Measurements from ENCODE around the gene CDK7. TPM values are rescaled to one million over a fixed set of nuclear protein-coding genes. Genes with fewer than 3 reads are reported as not detected.
A peak's percentile ranks its signal among the peaks of the same experiment; 100 is the strongest.

Gene CDK7
- total and polyA plus RNA-seq, 9 of the 15 experiments (the other 6 are each of a cell fraction or from before 2014, with no cell fraction given): 41.7 to 143 (median 65.3) TPM

- no peak overlapping the region for H3K9ac ChIP-seq (ENCODE audit: insufficient read depth in 1 of 2, low read depth in 2 of 2, low read length in 2 of 2)
- TF ChIP-seq TRIM28 (IDR thresholded peaks at IDR 0.05) (peak; percentile 75; the same call in 1 of the 2 replicates), ZNF551 (CRISPR knock-in tag; IDR thresholded peaks at IDR 0.05) (no peak), ZNF311 (CRISPR knock-in tag; IDR thresholded peaks at IDR 0.05) (no peak), ZNF253 (CRISPR knock-in tag; conservative IDR thresholded peaks at IDR 0.05) (no peak), ZNF280A (IDR thresholded peaks at IDR 0.05; ENCODE audit: low read depth, partially characterized antibody) (peak; percentile 66), CBX1 (IDR thresholded peaks at IDR 0.05; ENCODE audit: low read depth) (peak; percentile 64; the same call in 1 of the 2 replicates), CBX5 (IDR thresholded peaks at IDR 0.05; ENCODE audit: borderline replicate concordance, low read depth) (peak; percentile 83; the same call in 1 of the 2 replicates), ZFP36 (IDR thresholded peaks at IDR 0.05; ENCODE audit: low read depth, low read length, partially characterized antibody) (peak; percentile 39), CBX3 (IDR thresholded peaks at IDR 0.05; ENCODE audit: borderline replicate concordance in 1 of 2, low read length in 2 of 2) (peak in 1 of 2 experiments; percentile 75; a peak in 1 of 3 replicates)
- no peak overlapping the region for H3K27ac ChIP-seq (ENCODE audit: extremely low read depth, low read depth, low read length)
- no peak for DNase-seq (ENCODE audit: extremely low read depth in 1 of 4, low spot score in 3 of 4)
- no peak for ATAC-seq
- peaks cover 9 to 13% of the 10 kb centered on the region in 2 experiments; a peak in 3 of 5 replicates for H3K4me1 ChIP-seq (replicated peaks in 1 of 2; ENCODE audit: control insufficient read depth in 2 of 2, insufficient read depth in 2 of 2, low read length in 2 of 2)
- intact Hi-C loops (cut with micrococcal nuclease) (no loop called here), in situ Hi-C loops (cut with MboI) (no loop called here)
- H4K20me1 ChIP-seq (replicated peaks; ENCODE audit: control insufficient read depth, insufficient read depth, low read length): no peaks in the 10 kb centered on the region
- ChIA-PET POLR2A (no interaction called here), CTCF (ENCODE audit: low intra/inter-chr PET ratio) (no interaction called here)
- no peaks in the 10 kb centered on the region for H3K79me2 ChIP-seq (ENCODE audit: control insufficient read depth, insufficient read depth, low read length)
- no peaks in the 10 kb centered on the region for H3K9me1 ChIP-seq (ENCODE audit: control insufficient read depth, insufficient read depth, low read length)
- BruUV-seq (replicated peaks): no TSS peak
- WGBS (ENCODE audit: insufficient coverage, low coverage, missing lambda C conversion rate): 94% methylated on average over 5 of the region's 5 CpGs
- peaks cover 26% of the 10 kb centered on the region; the same call in 1 of the 3 replicates for H3K36me3 ChIP-seq (ENCODE audit: control insufficient read depth, insufficient read depth, low read length)
- no peak overlapping the region for H2AFZ ChIP-seq (ENCODE audit: low read depth, low read length)
- H3K9me3 ChIP-seq (replicated peaks; ENCODE audit: control insufficient read depth, insufficient read depth, low read depth, low read length): peaks cover 11% of the 10 kb centered on the region; the same call in 1 of the 2 replicates
- H3K27me3 ChIP-seq (ENCODE audit: control insufficient read depth in 2 of 2, insufficient read depth in 2 of 2, low read length in 2 of 2): no peaks in the 10 kb centered on the region
- no peak overlapping the region for H3K4me2 ChIP-seq (ENCODE audit: insufficient read depth, low read length)
- H3K4me3 ChIP-seq: no peak overlapping the region
- no peak for FAIRE-seq
These were observed 74.7 kb downstream of the CDK7 start for GRCh38 chr5:69309380-69309779.

Data from K562 (cell line).